Stimulated activated CD8-positive, alpha-beta memory T cell treated with anti-CD3 and anti-CD28 coated beads, Interleukin-7, amount 100 ng/mL, for 48 hours (primary cell): ENCODE measurements around the gene TPX2.

Experiments
- DNase-seq, 2 donors: peaks; one replicate each; pipeline ENCODE4 v3.0.0-alpha.2; 2020; ENCODE audit warnings: low read depth in 1 of 2; ENCODE audit errors: extremely low read depth in 1 of 2

TPX2 gene

DNA sequence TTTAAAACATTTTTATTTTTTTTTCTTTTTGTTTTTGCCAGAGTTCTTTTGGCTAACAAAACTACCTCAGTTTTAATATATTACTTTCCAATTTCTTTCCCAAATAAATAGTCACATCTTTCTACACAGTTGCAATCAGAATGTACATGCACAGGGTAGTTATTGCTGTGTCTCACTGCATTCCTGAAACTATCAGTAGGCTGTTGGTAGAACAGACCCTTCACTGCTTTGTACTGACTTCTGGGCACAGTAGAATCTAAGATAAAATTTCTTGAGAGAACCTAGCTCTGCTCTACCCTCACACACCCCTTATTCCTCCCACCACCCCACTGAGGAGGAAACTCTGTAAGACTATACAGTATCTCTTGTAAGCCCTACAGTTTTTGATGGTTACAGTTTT, 19.9 kb downstream of the TPX2 start:
- DNase-seq, result no peak

DNA sequence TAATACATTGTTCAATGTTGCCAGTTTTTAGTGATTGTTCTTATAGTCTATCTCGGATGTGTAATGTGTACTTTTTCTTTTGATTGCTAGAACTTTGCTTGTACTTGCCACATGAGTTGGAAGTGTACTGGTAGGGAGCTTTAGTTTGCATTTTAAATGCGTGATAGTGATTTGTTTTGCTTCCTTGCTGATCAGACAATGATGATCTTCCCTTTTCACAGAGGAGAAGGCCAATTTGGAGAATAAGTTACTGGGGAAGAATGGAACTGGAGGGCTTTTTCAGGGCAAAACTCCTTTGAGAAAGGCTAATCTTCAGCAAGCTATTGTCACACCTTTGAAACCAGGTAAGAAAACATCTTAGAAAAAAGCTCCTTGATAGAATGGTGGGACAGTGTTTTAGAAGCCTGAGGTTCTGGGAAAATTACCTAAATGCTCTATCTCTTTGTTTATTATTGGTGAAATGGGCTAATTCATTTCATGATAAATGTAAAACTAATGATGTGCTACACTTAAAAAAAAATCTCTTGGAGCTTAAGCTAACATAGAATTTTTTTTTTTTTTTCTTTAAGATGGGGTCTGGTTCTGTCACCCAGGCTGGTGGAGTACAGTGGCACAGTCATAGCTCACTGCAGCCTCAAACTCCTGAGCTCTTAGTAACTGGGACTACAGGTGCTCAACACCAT, 20.9 kb downstream of the TPX2 start:
- DNase-seq, result no peak

DNA sequence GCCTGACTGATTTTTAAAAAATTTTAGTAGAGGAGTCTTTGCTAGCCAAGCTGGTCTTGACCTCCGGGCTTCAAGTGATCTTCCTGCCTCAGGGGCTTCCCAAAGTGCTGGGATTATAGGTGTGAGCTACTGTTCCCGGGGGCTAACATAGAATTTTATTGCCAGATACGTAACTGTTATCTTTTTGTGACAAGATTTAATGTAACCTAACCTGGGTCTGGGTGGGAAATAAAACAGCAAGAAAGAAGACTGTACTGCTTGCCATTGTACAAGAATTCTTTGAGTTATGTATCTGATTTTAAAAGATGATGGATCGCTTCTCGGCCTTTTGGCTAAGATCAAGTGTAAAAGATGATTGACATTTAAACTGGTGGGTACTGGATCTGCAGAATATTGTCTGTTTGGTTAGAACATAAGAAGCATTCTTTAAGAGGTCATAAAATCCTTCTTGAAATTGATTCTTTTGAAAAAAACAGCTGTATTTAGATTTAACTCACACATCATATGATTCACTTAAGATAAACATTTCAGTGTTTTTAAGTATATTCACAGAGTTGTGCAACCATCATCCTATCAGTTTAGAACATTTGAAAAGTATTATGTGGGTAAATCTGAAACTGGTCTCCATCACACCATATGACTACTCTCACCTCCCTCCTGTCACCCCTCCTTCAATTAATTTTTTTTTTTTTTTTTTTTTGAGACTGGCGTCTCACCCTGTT, 21.6 kb downstream of the TPX2 start:
- no peak for DNase-seq

DNA sequence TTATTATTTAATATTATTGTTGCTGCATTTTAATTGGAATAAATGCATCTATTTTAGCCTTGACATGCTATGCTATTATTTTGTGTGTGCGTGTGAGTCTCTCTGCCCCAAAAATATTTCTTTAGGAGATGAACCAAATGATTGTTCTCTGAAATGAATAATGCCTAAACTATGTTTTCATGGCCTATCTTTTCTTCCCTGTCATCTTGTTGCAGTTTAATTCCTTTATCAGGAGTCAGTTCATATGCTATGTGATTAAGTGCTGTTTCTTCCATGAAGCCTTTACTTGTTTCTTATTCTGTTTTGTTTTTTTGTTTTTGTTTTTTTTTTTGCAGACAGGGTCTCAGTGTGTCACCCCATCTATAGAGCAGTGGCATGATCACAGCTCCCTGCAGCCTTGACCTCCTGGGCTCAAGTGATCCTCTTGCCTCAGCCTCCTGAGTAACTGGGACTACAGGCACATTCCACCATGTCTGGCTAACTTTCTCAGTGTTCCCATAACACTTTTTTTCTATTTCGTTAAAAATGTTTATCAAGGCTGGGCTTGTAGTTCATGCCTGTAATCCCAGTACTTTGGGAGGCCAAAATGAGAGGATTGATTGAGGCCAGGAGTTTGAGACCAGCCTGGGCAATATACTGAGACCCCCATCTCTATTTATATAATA, 25.7 kb downstream of the TPX2 start:
- no peak for DNase-seq

DNA sequence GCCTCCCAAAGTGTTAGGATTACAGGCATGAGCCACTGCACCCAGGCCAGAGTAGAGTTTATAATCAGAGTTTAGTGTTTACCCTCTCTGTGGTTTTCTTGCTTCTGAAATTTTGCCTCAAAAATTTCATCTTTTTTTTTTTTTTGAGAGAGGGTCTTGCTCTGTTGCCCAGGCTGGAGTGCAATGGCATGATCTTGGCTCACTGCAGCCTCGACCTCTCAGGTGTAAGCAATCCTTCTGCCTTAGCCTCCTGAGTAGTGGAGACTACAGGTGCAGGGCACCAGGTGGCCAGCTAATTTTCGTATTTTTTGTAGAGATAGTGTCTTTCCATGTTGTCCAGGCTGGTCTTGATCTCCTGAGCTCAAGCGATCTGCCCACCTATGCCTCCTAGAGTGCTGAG, 28.7 kb downstream of the TPX2 start:
- no peak for DNase-seq

DNA sequence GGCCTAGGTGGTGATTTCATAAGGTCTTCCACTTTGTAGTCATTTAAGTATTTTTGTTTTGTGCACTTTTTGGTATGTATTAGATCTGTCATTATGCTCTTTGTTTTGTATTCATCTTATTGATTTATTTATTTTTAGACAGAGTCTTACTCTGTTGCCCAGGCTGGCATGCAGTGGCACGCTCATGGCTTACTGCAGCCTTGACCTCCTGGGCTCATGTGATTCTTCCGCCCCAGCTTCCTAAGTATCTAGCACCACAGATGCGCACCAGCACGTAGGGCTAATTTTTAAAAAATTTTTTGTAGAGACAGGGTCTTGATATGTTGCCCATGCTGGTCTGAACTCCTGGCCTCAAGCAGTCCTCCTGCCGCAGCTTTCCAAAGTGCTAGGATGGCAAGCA, 30.6 kb downstream of the TPX2 start:
- no peak for DNase-seq

DNA sequence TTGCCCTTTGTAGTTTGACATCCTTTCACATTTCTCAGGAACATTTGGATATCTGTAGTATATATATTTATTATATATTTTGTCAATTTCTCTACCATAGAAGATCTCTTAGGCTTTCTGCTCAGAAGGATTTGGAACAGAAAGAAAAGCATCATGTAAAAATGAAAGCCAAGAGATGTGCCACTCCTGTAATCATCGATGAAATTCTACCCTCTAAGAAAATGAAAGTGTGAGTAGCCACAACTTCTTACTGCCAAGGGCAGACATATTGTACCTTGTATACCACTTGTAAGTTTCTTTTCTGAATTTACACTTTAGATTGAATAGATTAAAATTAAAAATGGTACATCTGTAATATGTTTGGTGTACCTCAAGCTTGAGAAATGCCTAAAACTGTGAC, 31.2 kb downstream of the TPX2 start:
- no peak for DNase-seq

DNA sequence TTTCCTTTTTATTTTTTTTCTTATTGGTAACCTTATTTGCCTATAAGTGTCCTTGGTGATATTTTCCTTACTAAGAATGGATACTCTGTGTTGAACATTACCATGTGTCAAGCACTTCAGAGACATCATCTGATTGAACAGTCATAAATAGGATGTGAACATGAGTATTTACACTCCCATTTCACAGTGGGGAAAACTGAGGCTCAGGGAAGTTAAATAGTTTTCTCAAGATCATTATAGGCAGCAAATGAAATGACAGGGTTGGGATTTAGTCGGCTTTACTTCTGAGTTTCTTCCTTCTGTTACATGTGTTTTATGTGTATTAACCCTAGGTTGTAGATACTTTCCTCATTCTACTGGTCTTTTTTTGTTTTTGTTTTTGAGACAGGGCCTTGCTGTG, 35.3 kb downstream of the TPX2 start:
- no peak for DNase-seq

DNA sequence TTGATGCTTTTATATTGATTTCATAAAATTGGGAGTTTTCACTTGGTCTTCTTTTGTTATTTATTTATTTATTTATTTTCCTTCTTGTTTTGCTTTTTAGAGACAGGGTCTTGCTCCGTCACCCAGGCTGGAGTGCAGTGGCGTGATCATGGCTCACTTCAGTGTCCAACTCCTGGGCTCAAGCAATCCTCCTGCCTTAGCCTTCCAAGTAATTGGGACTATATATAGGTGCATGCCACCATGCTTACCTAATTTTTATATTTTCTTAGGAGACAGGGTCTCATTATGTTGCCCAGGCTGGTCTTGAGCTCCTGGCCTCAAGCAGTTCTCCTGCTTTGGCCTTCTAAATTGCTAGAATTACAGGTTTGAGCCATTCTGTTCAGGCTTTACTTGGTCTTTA, 41.7 kb downstream of the TPX2 start:
- no peak for DNase-seq

DNA sequence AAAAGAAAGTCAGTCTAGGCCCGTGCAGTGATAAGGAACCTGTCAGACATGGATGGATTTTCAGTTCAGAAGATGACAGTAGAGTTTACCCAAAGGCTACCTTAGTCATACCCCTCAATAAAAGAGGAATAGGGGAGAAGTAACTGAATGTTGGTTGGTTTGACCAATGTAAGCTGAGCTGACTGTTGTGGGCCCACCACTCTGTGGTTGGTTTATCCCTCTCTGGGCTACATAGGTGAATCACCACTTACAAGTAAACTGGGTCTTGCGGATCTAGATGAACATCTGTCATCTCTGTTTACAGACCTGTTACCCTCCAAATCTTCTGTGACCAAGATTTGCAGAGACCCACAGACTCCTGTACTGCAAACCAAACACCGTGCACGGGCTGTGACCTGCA, 42.9 kb downstream of the TPX2 start:
- DNase-seq, result no peak

DNA sequence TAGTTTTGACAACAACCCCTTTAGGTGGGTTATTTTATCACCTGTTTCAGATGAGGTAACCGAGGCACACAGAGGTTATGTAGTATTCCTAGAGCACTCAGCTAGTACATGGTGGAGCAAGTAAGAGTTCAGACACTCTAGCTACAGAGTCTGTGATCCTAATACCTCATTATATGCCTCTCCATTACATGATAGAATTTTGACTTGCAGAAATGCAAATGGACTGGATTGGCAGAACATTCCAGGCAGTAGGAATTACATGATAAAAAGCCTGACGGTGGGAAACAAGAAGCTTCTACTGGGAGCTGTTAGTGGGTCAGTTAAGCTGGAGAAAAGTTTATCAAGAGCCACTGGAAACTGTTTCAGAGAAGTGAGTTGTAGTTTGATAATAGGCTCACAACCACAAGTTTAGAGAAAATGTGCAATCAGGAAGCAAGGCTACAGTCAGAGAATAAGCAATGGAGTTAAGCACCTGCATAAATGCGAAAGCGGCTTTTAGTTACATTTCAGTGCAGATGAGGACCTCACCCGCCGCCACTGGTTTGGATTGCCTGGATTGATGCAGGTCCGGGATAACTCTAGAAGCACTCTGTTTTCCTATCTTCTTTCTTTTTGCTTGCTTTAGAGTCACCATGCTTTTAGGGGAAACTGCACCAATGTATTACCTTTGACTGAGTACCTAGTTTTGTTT, 45.4 kb downstream of the TPX2 start:
- DNase-seq, result no peak

DNA sequence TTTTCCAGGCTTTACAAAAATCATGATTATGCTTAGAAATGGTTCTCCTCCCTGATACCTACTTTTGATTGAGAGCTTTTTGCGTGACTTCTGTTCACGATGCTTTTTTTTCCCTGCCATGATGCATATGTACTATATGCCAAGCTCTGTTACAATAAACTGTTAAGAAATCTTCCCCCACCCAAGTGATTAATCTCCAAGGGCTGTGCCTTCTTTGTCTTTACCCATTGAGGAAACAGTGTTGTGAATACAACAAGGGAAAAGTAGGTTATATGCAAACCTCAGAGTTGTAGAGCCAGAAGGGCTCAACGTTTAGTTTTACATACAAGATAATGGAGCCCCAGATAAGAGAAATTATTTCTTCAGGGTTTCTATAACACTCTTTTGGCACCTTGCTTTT, 46.0 kb downstream of the TPX2 start:
- no peak for DNase-seq

DNA sequence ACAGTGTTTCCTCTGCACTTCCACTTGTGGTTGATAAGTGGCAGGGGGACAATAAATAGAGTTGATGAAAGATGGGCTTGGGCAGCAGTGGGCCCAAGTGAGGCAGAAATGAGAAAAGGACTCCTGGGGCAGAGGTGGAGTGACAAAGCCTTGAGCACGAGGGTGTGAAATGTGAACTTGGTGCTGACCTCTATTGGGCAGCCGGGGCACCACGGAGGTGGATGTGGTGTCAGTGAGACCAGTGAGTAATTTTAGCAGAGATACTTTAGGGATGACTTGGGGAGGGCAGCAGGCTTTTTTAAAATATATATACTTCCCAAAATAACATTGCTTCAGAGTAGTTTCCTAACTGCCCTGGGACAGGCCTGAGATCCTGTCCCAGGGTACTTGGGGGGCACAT, 49.5 kb downstream of the TPX2 start:
- no peak for DNase-seq

DNA sequence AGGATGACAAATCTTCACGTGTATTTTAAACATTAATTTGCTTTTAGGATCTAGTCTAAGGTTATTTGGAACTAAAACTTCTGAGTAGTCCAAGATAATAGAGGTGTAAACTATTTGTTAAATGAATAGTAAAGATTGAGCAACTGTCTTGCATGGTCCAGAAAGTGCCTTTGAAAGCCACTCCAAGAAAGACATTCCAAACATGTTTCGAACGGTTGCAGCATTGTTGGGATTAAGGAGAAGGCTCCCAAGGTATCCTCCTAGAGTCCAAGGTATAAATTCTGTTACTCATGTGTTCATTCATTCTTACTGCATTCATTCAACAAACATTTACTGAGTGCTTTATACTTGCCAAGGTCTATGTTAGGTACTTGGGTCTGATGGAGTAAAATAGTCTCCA, 51.3 kb downstream of the TPX2 start:
- DNase-seq, result no peak

DNA sequence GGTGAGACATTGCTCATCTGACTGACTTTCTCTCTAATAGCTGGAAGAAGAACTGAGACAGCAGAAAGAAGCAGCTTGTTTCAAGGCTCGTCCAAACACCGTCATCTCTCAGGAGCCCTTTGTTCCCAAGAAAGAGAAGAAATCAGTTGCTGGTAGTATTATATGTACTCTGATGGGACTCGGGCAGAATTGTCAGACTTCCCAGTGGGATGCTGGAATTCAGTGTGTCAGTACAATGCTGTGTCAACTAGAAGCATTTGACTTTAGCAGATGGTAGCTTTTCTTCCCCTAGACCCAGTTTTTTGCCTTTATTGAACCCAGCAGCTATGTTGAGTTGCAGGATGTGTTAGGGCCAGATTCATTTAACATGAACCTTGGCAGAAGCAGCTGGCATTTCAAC, 58.3 kb downstream of the TPX2 start:
- DNase-seq, result no peak

DNA sequence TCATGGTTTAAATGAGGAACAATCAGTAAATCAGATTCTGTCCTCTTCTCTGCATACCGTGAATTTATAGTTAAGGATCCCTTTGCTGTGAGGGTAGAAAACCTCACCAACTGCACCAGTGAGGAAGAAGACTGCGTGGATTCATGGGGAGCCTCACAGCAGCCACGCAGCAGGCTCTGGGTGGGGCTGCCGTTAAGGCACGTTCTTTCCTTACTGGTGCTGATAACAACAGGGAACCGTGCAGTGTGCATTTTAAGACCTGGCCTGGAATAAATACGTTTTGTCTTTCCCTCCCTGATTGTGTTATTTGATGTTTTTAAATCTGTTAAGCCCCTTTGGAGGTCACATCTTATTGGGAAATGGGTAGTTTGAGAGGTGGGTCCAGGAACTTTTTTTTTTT, 62.4 kb downstream of the TPX2 start:
- no peak for DNase-seq

DNA sequence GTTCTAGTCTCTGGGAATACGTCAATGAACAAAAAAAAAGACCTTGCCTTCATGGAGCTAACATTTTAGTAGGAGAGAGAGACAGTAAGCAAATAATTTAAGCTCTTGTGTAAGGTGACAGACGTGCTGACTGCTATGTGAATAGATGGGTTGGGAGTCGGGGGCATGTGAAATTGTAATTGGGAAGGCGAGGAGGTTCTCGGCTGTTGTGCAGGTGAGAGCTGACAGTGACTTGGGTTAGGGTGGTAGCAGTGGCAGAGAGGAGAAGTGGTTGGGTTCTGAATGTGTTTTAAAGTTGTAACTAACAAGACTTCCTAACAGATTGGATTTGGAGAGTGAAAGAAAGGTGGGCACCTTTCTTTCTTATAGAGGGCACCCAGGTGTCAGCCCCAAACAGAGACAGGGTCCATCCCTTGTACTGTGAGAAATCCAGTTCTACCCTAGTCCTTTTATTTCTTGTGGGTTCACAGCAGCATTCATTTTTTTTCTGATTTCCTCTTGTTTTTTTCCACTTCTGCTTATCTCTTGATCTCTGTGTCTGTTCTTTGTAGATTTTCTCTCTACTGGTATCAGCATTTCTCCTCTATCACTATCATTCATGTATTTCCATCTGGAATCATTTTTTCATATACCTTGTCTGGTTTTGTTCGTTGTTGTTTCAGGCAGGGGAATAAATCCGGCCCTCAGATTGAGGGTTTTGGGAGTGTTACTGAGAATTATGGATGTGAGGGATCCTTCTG, 64.6 kb downstream of the TPX2 start:
- no peak for DNase-seq

DNA sequence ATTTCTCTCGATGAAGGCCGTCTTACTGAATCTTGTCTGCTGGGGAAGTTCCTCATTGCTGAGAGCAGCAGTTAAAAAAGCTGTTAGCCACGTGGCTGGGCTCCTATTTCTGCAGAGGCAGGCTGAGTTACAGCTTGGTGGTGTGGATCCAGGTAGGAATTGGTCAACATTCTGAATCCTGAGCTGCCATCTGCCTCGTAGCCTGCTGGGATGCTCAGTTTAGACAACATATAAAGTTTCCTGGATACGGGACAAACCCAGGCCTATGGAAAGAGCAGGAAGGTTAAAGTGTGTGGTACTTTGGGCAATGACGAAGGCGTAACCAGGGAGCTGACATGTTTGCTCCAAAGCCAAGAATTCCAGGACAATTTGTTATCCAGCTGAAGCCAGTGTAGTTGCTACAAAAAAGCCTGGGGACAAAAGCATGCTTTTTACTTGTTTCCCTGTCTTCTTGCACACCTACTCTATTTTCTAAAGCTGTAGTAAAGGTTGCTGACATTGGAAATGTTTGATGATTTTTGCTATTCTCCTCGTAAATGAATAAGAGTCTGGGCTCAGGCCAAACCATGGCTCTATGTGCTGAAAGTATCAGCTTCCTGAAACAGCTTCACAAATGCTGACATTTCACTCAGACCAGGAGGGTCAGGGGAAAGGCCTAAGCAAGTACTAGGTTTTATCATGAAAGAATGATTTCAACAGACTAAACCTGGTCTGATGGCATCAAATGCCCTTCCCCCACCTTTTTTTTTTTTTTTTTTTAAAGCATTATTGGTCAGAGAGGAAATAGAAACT, 67.7 kb downstream of the TPX2 start:
- no peak for DNase-seq

DNA sequence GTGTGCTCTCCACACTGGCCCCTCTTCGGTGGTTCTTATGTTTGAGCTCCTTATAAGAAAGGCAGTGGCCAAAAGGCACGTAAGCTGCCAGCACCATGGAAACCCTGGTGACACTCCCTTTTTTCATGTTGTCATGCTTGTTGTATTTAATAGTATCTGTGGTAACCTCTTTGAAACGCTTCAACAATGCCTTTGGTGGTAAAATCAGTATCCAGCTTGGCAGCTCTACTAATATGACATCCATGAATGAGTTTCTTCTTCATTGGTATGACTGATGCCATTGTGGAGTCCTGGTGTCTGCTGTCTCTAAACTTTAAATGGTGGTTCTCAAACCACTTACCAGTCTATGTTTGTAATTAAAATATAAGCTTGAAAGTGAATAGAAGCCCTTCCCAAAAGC, 69.4 kb downstream of the TPX2 start:
- no peak for DNase-seq

DNA sequence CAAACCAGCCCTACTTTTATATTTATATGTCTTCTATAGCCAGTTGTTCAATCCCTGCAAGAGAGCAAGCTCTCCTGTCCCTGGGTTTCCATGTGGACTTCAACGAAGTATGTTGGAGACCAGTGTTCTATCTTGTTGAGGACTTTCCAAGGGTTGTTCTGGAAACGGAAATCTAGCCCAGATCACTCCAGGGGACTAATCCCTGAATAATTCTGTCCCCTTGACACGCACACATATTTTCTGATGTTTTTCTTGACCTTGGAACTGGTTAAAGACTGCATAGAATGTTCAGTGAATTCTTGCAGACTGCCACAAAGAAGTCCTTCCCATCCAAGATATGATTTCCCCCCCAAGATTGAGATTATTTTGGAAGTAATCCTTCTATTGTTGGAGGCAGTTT, 70.6 kb downstream of the TPX2 start:
- no peak for DNase-seq
